ENCODE data around the gene NDUFB10. TPM values are rescaled to one million over a fixed set of nuclear protein-coding genes. Genes with fewer than 3 reads are reported as not detected.

Gene NDUFB10
- total and polyA plus RNA-seq, 4 donors: 93.9 to 195 (median 133) TPM

DNA sequence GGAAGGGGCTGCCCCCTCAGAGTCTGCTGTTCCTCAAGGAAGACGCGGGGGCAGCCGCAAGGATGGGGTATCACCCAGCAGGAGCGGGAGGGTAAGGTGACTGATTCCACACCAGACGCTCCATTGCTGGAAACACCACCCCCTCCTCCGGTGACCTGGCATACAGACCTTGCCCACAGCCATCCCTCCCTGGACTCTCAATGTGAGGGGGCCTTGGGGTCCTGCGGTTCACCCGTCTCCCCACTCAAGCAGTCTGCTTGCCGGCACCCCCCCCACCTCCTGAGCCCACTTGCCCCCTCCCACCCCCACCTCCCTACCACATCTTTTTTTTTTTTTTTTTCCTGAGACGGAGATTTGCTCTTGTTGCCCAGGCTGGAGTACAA is 29.0 kb upstream of the NDUFB10 start:
- H3K36me3 ChIP-seq (ENCODE audit: control insufficient read depth in 4 of 4, insufficient read depth in 3 of 4, low read depth in 1 of 4, low read length in 3 of 4): no peaks in the 10 kb centered on the region
- H3K27me3 ChIP-seq (ENCODE audit: control insufficient read depth in 4 of 4, insufficient read depth in 4 of 4, low read length in 3 of 4): no peaks in the 10 kb centered on the region
- peaks cover 0 to 26% (median 13%) of the 10 kb centered on the region in 4 donors for H3K4me1 ChIP-seq (ENCODE audit: control insufficient read depth in 4 of 4, insufficient read depth in 4 of 4, low read length in 3 of 4)
- 84% methylated on average over 10 of the region's 10 CpGs for WGBS
- no peak overlapping the region for H3K4me3 ChIP-seq (ENCODE audit: low read depth in 1 of 3, low read length in 3 of 3)
- DNase-seq (ENCODE audit: low spot score): no peak
- no peak overlapping the region for H3K27ac ChIP-seq (ENCODE audit: low read depth in 1 of 2, low read length in 2 of 2)
- H3K9ac ChIP-seq (ENCODE audit: low read depth in 1 of 2, low read length in 2 of 2): no peak overlapping the region
- no peaks in the 10 kb centered on the region for H3K9me3 ChIP-seq (ENCODE audit: control insufficient read depth in 4 of 4, low read length in 3 of 4)
- TF ChIP-seq JUND (IDR thresholded peaks at IDR 0.05) (no peak), YY1 (IDR thresholded peaks at IDR 0.05) (no peak), GABPA (IDR thresholded peaks at IDR 0.05 in 1 of 2, conservative IDR thresholded peaks at IDR 0.05 in 1 of 2) (no peak), HNF4G (IDR thresholded peaks at IDR 0.05) (no peak), FOXA2 (IDR thresholded peaks at IDR 0.05) (no peak), EGR1 (IDR thresholded peaks at IDR 0.05; ENCODE audit: low read depth in 2 of 2) (no peak)
- TF ChIP-seq, protein P1, sequence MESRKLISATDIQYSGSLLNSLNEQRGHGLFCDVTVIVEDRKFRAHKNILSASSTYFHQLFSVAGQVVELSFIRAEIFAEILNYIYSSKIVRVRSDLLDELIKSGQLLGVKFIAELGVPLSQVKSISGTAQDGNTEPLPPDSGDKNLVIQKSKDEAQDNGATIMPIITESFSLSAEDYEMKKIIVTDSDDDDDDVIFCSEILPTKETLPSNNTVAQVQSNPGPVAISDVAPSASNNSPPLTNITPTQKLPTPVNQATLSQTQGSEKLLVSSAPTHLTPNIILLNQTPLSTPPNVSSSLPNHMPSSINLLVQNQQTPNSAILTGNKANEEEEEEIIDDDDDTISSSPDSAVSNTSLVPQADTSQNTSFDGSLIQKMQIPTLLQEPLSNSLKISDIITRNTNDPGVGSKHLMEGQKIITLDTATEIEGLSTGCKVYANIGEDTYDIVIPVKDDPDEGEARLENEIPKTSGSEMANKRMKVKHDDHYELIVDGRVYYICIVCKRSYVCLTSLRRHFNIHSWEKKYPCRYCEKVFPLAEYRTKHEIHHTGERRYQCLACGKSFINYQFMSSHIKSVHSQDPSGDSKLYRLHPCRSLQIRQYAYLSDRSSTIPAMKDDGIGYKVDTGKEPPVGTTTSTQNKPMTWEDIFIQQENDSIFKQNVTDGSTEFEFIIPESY (IDR thresholded peaks at IDR 0.05): no peak

DNA sequence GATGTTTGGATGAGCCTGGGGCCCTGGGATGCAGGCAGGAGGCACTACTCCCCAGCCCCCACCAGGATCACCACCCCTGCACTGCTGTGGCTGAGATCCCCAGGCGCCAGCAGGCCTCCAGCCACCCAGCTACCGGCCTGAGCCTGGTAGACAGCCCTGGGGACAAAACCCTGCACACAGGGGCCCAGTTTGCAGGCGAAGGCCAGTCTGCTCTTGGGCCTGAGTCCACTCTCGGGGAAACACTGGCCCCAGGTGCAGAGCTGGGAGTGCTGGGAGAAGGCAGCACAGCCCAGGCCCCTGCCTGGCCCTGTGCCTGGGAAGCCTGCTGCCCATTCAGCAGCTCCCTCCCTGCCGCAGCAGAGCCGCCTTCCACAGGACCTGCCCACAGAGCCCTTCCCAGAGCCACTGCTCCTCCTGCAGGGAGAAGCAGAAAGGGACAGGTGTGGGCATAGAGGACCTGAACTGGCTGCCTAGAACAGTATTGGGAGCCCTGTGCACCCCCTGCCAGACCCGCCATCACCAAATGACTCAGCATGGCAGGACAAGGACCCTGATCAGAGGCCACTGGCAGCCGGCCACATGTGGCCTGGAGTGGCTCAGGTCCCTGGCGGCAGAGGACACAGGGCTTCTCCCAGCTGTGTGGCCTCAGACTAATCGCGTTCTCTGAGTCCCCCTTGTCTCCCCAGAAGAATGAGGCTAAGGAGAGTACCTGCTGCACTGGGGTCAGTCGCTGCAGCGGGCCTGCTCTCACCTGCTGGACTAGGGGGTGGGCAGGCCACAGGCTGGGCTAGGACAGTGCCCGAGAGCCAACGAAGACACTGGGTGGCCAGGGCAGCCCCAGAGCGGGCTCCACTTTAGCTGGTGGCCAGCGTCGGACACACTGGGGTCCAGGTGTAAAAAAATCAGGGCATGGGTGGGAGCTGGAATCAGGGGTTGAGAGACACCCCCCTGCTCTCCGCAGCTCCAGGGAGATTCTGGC is 27.0 kb upstream of the NDUFB10 start:
- Histone ChIP-seq H3K27ac (ENCODE audit: low read depth in 1 of 2, low read length in 2 of 2) (peak overlapping the region in 1 of 2 donors; percentile 39), H3K4me3 (ENCODE audit: low read depth in 1 of 3, low read length in 3 of 3) (no peak overlapping the region), H3K9me3 (ENCODE audit: control insufficient read depth in 4 of 4, low read length in 3 of 4) (no peaks in the 10 kb centered on the region), H3K4me1 (ENCODE audit: control insufficient read depth in 4 of 4, insufficient read depth in 4 of 4, low read length in 3 of 4) (peaks cover 0 to 26% (median 14%) of the 10 kb centered on the region in 4 donors), H3K9ac (ENCODE audit: low read depth in 1 of 2, low read length in 2 of 2) (no peak overlapping the region), H3K27me3 (ENCODE audit: control insufficient read depth in 4 of 4, insufficient read depth in 4 of 4, low read length in 3 of 4) (no peaks in the 10 kb centered on the region), H3K36me3 (ENCODE audit: control insufficient read depth in 4 of 4, insufficient read depth in 3 of 4, low read depth in 1 of 4, low read length in 3 of 4) (peaks cover 0 to 6% (median 3%) of the 10 kb centered on the region in 4 donors)
- no peak for DNase-seq (ENCODE audit: low spot score)
- WGBS: 58% methylated on average over 19 of the region's 19 CpGs
- no peak for TF ChIP-seq SP1 (IDR thresholded peaks at IDR 0.05)
- no peak for TF ChIP-seq HNF4A (conservative IDR thresholded peaks at IDR 0.05)
- TF ChIP-seq FOXA2 (IDR thresholded peaks at IDR 0.05): no peak
- TF ChIP-seq, protein P2, sequence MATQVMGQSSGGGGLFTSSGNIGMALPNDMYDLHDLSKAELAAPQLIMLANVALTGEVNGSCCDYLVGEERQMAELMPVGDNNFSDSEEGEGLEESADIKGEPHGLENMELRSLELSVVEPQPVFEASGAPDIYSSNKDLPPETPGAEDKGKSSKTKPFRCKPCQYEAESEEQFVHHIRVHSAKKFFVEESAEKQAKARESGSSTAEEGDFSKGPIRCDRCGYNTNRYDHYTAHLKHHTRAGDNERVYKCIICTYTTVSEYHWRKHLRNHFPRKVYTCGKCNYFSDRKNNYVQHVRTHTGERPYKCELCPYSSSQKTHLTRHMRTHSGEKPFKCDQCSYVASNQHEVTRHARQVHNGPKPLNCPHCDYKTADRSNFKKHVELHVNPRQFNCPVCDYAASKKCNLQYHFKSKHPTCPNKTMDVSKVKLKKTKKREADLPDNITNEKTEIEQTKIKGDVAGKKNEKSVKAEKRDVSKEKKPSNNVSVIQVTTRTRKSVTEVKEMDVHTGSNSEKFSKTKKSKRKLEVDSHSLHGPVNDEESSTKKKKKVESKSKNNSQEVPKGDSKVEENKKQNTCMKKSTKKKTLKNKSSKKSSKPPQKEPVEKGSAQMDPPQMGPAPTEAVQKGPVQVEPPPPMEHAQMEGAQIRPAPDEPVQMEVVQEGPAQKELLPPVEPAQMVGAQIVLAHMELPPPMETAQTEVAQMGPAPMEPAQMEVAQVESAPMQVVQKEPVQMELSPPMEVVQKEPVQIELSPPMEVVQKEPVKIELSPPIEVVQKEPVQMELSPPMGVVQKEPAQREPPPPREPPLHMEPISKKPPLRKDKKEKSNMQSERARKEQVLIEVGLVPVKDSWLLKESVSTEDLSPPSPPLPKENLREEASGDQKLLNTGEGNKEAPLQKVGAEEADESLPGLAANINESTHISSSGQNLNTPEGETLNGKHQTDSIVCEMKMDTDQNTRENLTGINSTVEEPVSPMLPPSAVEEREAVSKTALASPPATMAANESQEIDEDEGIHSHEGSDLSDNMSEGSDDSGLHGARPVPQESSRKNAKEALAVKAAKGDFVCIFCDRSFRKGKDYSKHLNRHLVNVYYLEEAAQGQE (IDR thresholded peaks at IDR 0.05): no peak
- TF ChIP-seq, protein P3, sequence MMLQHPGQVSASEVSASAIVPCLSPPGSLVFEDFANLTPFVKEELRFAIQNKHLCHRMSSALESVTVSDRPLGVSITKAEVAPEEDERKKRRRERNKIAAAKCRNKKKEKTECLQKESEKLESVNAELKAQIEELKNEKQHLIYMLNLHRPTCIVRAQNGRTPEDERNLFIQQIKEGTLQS (IDR thresholded peaks at IDR 0.05): no peak
- TF ChIP-seq, protein P4, sequence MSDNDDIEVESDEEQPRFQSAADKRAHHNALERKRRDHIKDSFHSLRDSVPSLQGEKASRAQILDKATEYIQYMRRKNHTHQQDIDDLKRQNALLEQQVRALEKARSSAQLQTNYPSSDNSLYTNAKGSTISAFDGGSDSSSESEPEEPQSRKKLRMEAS (IDR thresholded peaks at IDR 0.05): no peak
- no peak for TF ChIP-seq TAF1 (conservative IDR thresholded peaks at IDR 0.05)
- TF ChIP-seq EGR1 (IDR thresholded peaks at IDR 0.05; ENCODE audit: low read depth in 2 of 2): no peak
- TF ChIP-seq GABPA (IDR thresholded peaks at IDR 0.05 in 1 of 2, conservative IDR thresholded peaks at IDR 0.05 in 1 of 2): no peak
- peak; percentile 16 for TF ChIP-seq YY1 (IDR thresholded peaks at IDR 0.05)
- TF ChIP-seq, protein P5, sequence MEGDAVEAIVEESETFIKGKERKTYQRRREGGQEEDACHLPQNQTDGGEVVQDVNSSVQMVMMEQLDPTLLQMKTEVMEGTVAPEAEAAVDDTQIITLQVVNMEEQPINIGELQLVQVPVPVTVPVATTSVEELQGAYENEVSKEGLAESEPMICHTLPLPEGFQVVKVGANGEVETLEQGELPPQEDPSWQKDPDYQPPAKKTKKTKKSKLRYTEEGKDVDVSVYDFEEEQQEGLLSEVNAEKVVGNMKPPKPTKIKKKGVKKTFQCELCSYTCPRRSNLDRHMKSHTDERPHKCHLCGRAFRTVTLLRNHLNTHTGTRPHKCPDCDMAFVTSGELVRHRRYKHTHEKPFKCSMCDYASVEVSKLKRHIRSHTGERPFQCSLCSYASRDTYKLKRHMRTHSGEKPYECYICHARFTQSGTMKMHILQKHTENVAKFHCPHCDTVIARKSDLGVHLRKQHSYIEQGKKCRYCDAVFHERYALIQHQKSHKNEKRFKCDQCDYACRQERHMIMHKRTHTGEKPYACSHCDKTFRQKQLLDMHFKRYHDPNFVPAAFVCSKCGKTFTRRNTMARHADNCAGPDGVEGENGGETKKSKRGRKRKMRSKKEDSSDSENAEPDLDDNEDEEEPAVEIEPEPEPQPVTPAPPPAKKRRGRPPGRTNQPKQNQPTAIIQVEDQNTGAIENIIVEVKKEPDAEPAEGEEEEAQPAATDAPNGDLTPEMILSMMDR (IDR thresholded peaks at IDR 0.05; ENCODE audit: low read depth, low read length, missing input control): peak; percentile 37
- no peak for TF ChIP-seq JUND (IDR thresholded peaks at IDR 0.05)
- TF ChIP-seq, protein P1 (IDR thresholded peaks at IDR 0.05): no peak
- no peak for TF ChIP-seq RXRA (IDR thresholded peaks at IDR 0.05)
- peak; percentile 70 to 75 for TF ChIP-seq RAD21 (IDR thresholded peaks at IDR 0.05)
- no peak for TF ChIP-seq HNF4G (IDR thresholded peaks at IDR 0.05)
- TF ChIP-seq FOXA1 (IDR thresholded peaks at IDR 0.05): peak; percentile 7
- TF ChIP-seq NR2F2 (IDR thresholded peaks at IDR 0.05): no peak
